BLaER1 (cell line): ENCODE data around the gene C10orf71.

Experiments used
- H3K27ac ChIP-seq: shearing (Covaris generic); formaldehyde crosslinking; 2 replicates; pipeline ENCODE4 v1.8.1; 2022
- H3K27me3 ChIP-seq: shearing (Covaris generic); formaldehyde crosslinking; 2 replicates; pipeline ENCODE4 v1.8.1; 2022
- H3K36me3 ChIP-seq: shearing (Covaris generic); formaldehyde crosslinking; 2 replicates; pipeline ENCODE4 v1.8.1; 2022
- H3K4me1 ChIP-seq: shearing (Covaris generic); formaldehyde crosslinking; 2 replicates; pipeline ENCODE4 v1.8.1; 2022
- H3K4me2 ChIP-seq: shearing (Covaris generic); formaldehyde crosslinking; 2 replicates; pipeline ENCODE4 v1.8.1; 2022
- H3K4me3 ChIP-seq: shearing (Covaris generic); formaldehyde crosslinking; 2 replicates; pipeline ENCODE4 v1.8.1; 2022
- H3K9ac ChIP-seq: shearing (Covaris generic); formaldehyde crosslinking; 2 replicates; pipeline ENCODE4 v1.8.1; 2022
- H3K9me3 ChIP-seq: shearing (Covaris generic); formaldehyde crosslinking; 2 replicates; pipeline ENCODE4 v1.8.1; 2022
- H4K20me1 ChIP-seq: shearing (Covaris generic); formaldehyde crosslinking; 2 replicates; pipeline ENCODE4 v1.8.1; 2022
- Cebpa-rat ChIP-seq: shearing (Covaris generic); IDR thresholded peaks from 2 replicates; pipeline ENCODE4 v1.8.1; 2022

C10orf71 gene

DNA sequence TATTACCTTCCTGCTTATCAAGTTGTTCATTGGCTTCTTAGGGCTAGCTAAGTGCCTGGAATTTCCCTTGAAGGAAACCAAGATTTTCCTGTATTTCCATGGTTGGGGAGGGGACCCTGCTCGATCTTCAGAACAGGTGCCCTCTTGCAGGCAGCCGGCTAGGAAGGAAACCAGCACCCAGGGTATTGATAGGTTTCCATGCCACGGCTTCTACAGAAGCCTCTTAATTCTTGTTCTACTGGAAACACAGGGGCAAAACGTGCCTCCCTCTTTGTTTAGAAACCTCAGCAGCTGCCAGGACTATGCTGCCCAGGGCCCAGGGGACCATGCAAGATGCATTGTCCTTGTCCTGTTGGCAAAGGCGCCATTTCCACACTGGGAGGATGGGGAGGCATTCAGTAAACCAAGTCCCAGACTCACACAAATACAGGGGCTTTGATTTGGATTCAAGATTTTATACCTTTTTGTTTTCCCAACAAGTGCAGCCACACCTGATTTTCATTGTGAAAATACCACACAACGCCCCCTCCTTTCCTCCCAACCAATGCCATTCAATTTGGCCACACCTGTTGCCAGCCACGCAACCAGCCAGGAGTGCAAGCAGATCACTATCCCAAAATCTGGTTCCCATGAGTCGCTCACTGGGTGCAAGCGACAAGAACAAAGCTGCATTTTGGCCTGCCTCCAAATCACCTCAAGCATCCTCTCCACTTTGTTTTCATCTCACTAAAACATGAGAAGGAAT is 29.6 kb downstream of the C10orf71 start:
- Histone ChIP-seq H3K4me3 (no peak overlapping the region), H3K4me1 (no peaks in the 10 kb centered on the region), H3K27ac (no peak overlapping the region), H3K4me2 (no peak overlapping the region), H3K36me3 (no peaks in the 10 kb centered on the region), H3K9ac (no peak overlapping the region), H3K9me3 (no peaks in the 10 kb centered on the region), H3K27me3 (no peaks in the 10 kb centered on the region), H4K20me1 (no peaks in the 10 kb centered on the region)
- no peak for TF ChIP-seq Cebpa-rat

DNA sequence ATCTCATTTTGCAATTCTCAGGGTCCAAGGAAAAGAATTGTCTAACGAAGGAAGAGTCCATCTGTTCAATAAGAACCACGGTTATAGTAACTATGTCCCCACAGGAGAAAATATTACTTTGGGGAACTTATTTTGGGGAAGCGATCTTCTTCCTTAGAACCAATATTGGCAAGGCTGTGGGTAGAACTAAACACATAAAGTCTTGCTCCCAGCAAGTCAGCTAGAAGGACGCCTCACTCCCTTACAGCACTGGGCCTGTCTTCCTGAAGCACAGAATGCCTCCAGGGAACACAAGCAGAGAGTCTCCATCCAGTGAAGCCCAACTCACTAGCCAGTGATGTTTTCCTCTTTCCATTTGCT is 30.2 kb downstream of the C10orf71 start:
- no peaks in the 10 kb centered on the region for H4K20me1 ChIP-seq
- H3K9me3 ChIP-seq: no peaks in the 10 kb centered on the region
- no peak for TF ChIP-seq Cebpa-rat
- no peaks in the 10 kb centered on the region for H3K27me3 ChIP-seq
- no peak overlapping the region for H3K4me3 ChIP-seq
- H3K36me3 ChIP-seq: no peaks in the 10 kb centered on the region
- H3K4me1 ChIP-seq: no peaks in the 10 kb centered on the region
- no peak overlapping the region for H3K9ac ChIP-seq
- no peak overlapping the region for H3K4me2 ChIP-seq
- no peak overlapping the region for H3K27ac ChIP-seq

DNA sequence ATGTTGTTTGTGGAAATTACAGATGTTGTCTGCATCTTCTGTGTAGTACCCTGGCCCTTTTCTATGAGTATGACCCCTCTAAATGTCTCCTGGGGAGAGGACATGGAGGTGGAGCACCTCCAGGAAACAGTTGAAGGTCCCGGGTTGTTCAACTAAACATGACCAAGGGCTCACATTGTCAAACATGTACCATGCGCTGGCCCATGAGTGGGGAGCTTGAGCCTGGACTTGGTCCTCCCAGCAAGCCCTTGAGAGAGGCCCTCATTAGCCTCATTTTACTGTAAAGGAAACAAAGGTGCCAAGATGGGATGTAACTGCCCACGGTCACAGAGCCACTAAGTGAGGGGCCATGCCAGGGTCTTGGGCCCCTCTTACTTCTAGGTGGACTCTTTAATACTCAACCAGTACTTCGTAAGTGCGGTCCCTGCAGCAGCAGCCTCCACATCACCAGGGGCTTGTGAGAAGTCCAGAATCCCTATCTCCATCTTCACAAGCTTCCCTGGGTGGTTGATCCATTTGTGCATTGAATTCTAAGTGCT is 31.2 kb downstream of the C10orf71 start:
- Histone ChIP-seq H3K4me2 (no peak overlapping the region), H3K27ac (no peak overlapping the region), H3K4me3 (no peak overlapping the region), H3K9me3 (peaks cover 6% of the 10 kb centered on the region; the same call in 1 of the 2 replicates), H3K36me3 (no peaks in the 10 kb centered on the region), H4K20me1 (no peaks in the 10 kb centered on the region), H3K9ac (no peak overlapping the region), H3K4me1 (peaks cover 3% of the 10 kb centered on the region; the same call in 1 of the 2 replicates), H3K27me3 (no peaks in the 10 kb centered on the region)
- TF ChIP-seq Cebpa-rat: no peak

GRCh38 chr10:49331431-49331830 is 32.5 kb downstream of the C10orf71 start:
- Histone ChIP-seq H3K9ac (no peak overlapping the region), H3K27me3 (no peaks in the 10 kb centered on the region), H3K4me2 (no peak overlapping the region), H3K27ac (no peak overlapping the region), H3K36me3 (no peaks in the 10 kb centered on the region), H3K4me1 (peaks cover 7% of the 10 kb centered on the region; the same call in 1 of the 2 replicates), H3K9me3 (peaks cover 9% of the 10 kb centered on the region; the same call in 1 of the 2 replicates), H3K4me3 (no peak overlapping the region), H4K20me1 (no peaks in the 10 kb centered on the region)
- no peak for TF ChIP-seq Cebpa-rat

DNA sequence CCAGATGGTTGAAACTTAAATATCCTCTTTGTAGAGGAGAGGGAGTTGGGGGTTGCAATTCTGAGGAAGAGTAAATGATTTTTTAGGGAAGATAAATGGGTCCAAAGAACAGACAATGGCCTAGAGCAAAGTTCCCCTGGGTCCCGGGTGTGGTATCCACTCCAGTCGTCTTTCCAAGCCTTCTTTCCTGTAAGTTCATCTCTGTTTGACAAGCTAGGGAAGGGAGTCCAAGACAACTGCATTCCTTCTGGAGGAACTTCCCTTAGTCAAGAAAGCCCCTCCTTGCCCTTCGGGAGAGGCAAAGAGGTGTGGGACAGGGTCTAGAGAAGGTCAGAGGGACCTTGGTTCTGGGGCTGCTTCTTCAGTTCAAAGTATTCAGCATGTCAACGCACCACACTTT is 33.4 kb downstream of the C10orf71 start:
- peaks cover 9% of the 10 kb centered on the region; the same call in 1 of the 2 replicates for H3K9me3 ChIP-seq
- no peaks in the 10 kb centered on the region for H3K36me3 ChIP-seq
- no peaks in the 10 kb centered on the region for H4K20me1 ChIP-seq
- TF ChIP-seq Cebpa-rat: no peak
- no peak overlapping the region for H3K4me2 ChIP-seq
- no peak overlapping the region for H3K9ac ChIP-seq
- H3K4me3 ChIP-seq: no peak overlapping the region
- H3K4me1 ChIP-seq: peaks cover 7% of the 10 kb centered on the region; the same call in 1 of the 2 replicates
- H3K27ac ChIP-seq: no peak overlapping the region
- H3K27me3 ChIP-seq: no peaks in the 10 kb centered on the region

- no peak overlapping the region for H3K4me2 ChIP-seq
- H3K9me3 ChIP-seq: peaks cover 9% of the 10 kb centered on the region; the same call in 1 of the 2 replicates
- H3K36me3 ChIP-seq: no peaks in the 10 kb centered on the region
- H4K20me1 ChIP-seq: no peaks in the 10 kb centered on the region
- no peak overlapping the region for H3K4me3 ChIP-seq
- H3K9ac ChIP-seq: no peak overlapping the region
- TF ChIP-seq Cebpa-rat: no peak
- H3K27me3 ChIP-seq: no peaks in the 10 kb centered on the region
- no peak overlapping the region for H3K27ac ChIP-seq
- H3K4me1 ChIP-seq: peaks cover 7% of the 10 kb centered on the region; the same call in 1 of the 2 replicates
Observed at GRCh38 chr10:49332768-49333167, 33.8 kb downstream of the C10orf71 start.

- Histone ChIP-seq H3K4me3 (no peak overlapping the region), H3K9ac (no peak overlapping the region), H4K20me1 (no peaks in the 10 kb centered on the region), H3K27ac (no peak overlapping the region), H3K4me2 (no peak overlapping the region), H3K27me3 (no peaks in the 10 kb centered on the region), H3K36me3 (no peaks in the 10 kb centered on the region), H3K4me1 (peaks cover 7% of the 10 kb centered on the region; the same call in 1 of the 2 replicates), H3K9me3 (peaks cover 9% of the 10 kb centered on the region; the same call in 1 of the 2 replicates)
- no peak for TF ChIP-seq Cebpa-rat
Observed at GRCh38 chr10:49333192-49333591, 34.2 kb downstream of the C10orf71 start.

DNA sequence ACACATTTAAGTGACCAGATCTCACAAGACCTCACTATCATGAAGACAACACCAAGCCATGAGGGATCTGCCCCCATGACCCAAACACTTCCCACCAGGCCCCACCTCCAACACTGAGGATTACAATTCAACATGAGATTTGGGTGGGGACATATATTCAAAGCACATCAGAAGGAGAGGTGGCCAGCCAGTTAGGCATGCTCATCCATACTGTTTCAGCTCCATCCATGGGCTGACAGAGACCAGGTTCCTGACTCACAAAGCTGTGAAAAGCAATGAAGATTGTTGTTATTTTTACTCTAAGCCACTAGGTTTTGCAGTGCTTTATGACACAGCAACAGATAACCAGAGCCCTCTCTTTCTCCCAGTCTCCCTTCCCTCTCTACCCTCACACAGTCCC is 36.0 kb downstream of the C10orf71 start:
- H3K4me2 ChIP-seq: peak overlapping the region; percentile 39
- H3K27me3 ChIP-seq: no peaks in the 10 kb centered on the region
- peaks cover 7% of the 10 kb centered on the region; the same call in 1 of the 2 replicates for H3K4me1 ChIP-seq
- H3K9ac ChIP-seq: no peak overlapping the region
- TF ChIP-seq Cebpa-rat: no peak
- H4K20me1 ChIP-seq: no peaks in the 10 kb centered on the region
- peaks cover 9% of the 10 kb centered on the region; the same call in 1 of the 2 replicates for H3K9me3 ChIP-seq
- H3K4me3 ChIP-seq: no peak overlapping the region
- H3K36me3 ChIP-seq: no peaks in the 10 kb centered on the region
- no peak overlapping the region for H3K27ac ChIP-seq

GRCh38 chr10:49335364-49335972 is 36.5 kb downstream of the C10orf71 start:
- H3K36me3 ChIP-seq: no peaks in the 10 kb centered on the region
- H3K9me3 ChIP-seq: peaks cover 9% of the 10 kb centered on the region; the same call in 1 of the 2 replicates
- no peak for TF ChIP-seq Cebpa-rat
- peaks cover 7% of the 10 kb centered on the region; the same call in 1 of the 2 replicates for H3K4me1 ChIP-seq
- H4K20me1 ChIP-seq: no peaks in the 10 kb centered on the region
- no peak overlapping the region for H3K4me3 ChIP-seq
- no peak overlapping the region for H3K9ac ChIP-seq
- peak overlapping the region; percentile 39 for H3K4me2 ChIP-seq
- no peak overlapping the region for H3K27ac ChIP-seq
- H3K27me3 ChIP-seq: no peaks in the 10 kb centered on the region

- no peak for TF ChIP-seq Cebpa-rat
- no peak overlapping the region for H3K27ac ChIP-seq
- H3K4me2 ChIP-seq: no peak overlapping the region
- no peaks in the 10 kb centered on the region for H3K27me3 ChIP-seq
- peaks cover 9% of the 10 kb centered on the region; the same call in 1 of the 2 replicates for H3K9me3 ChIP-seq
- H4K20me1 ChIP-seq: no peaks in the 10 kb centered on the region
- peaks cover 7% of the 10 kb centered on the region; the same call in 1 of the 2 replicates for H3K4me1 ChIP-seq
- no peaks in the 10 kb centered on the region for H3K36me3 ChIP-seq
- no peak overlapping the region for H3K4me3 ChIP-seq
- H3K9ac ChIP-seq: no peak overlapping the region
Observed at GRCh38 chr10:49338604-49339003, 39.6 kb downstream of the C10orf71 start.
